AG10803 (cell line): Measurements from ENCODE around the gene FADS1.

ENCODE experiments used
- DNase-seq: peaks from one replicate; pipeline ENCODE4 v3.0.0; 2010; ENCODE audit warnings: low read depth
- H3K4me3 ChIP-seq: 2 replicates; pipeline ENCODE4 v1.5.1; 2011; ENCODE audit warnings: mild to moderate bottlenecking, low read length, control low read depth
- CTCF ChIP-seq: conservative IDR thresholded peaks from 2 replicates; pipeline ENCODE4 v1.5.1; 2011; ENCODE audit warnings: mild to moderate bottlenecking, low read length, control low read depth, inconsistent platforms

Gene FADS1

GRCh38 chr11:61750631-61751273 lies 66.1 kb downstream of the FADS1 start:
- DNase-seq, result no peak
- no peak overlapping the region for H3K4me3 ChIP-seq
- TF ChIP-seq CTCF, result no peak
